Measurements from ENCODE around the gene GALNT2. TPM values are rescaled to one million over a fixed set of nuclear protein-coding genes. Genes with fewer than 3 reads are reported as not detected.

GALNT2 gene
- total and polyA plus RNA-seq, 7 donors = 8.4 to 43.8 (median 37.1) TPM

- Histone ChIP-seq H3K4me3 (no peak overlapping the region), H3K36me3 (peaks cover 0 to 11% (median 0%) of the 10 kb centered on the region in 4 donors), H3K9me3 (no peaks in the 10 kb centered on the region), H3K27ac (no peak overlapping the region), H3K27me3 (no peaks in the 10 kb centered on the region), H3K4me1 (peaks cover 0 to 4% (median 0%) of the 10 kb centered on the region in 4 donors)
- TF ChIP-seq POLR2AphosphoS5 (IDR thresholded peaks at IDR 0.05) (no peak), CTCF (IDR thresholded peaks at IDR 0.05) (no peak)
- 68 to 80% methylated on average over 7 of the region's 7 CpGs for whole genome bisulfite sequencing, 2 donors
- no peak for DNase-seq
- intact Hi-C loops (cut with DNase I) = no loop called here
Observed at GRCh38 chr1:230199034-230199433, 132.0 kb downstream of the GALNT2 start.

GRCh38 chr1:230199554-230199953, 132.5 kb downstream of the GALNT2 start:
- Histone ChIP-seq H3K9me3 (no peaks in the 10 kb centered on the region), H3K27ac (no peak overlapping the region), H3K36me3 (peaks cover 0 to 17% (median 0%) of the 10 kb centered on the region in 4 donors), H3K4me3 (no peak overlapping the region), H3K27me3 (no peaks in the 10 kb centered on the region), H3K4me1 (no peaks in the 10 kb centered on the region)
- TF ChIP-seq EP300 (IDR thresholded peaks at IDR 0.05) (no peak), POLR2A (IDR thresholded peaks at IDR 0.05) (no peak), POLR2AphosphoS5 (IDR thresholded peaks at IDR 0.05) (no peak), CTCF (IDR thresholded peaks at IDR 0.05) (no peak)
- no peak for DNase-seq
- intact Hi-C loops (cut with DNase I) = no loop called here
- 95 to 97% methylated on average over 4 of the region's 4 CpGs for WGBS, 2 donors

GRCh38 chr1:230200276-230200675, 133.2 kb downstream of the GALNT2 start:
- WGBS, 2 donors = 98% methylated on average over 9 of the region's 9 CpGs
- no peak for DNase-seq
- intact Hi-C loops (cut with DNase I) = no loop called here

GRCh38 chr1:230201445-230201844, 134.4 kb downstream of the GALNT2 start:
- intact Hi-C loops (cut with DNase I) = no loop called here
- no peak for TF ChIP-seq EP300 (IDR thresholded peaks at IDR 0.05)
- no peak for TF ChIP-seq POLR2A (IDR thresholded peaks at IDR 0.05)
- no peak for TF ChIP-seq CTCF (IDR thresholded peaks at IDR 0.05)
- no peak for TF ChIP-seq POLR2AphosphoS5 (IDR thresholded peaks at IDR 0.05)
- H3K4me3 ChIP-seq = no peak overlapping the region
- no peaks in the 10 kb centered on the region for H3K27me3 ChIP-seq
- H3K4me1 ChIP-seq = peaks cover 0 to 9% (median 0%) of the 10 kb centered on the region in 4 donors
- H3K27ac ChIP-seq = no peak overlapping the region
- 90 to 92% methylated on average over 9 of the region's 9 CpGs for WGBS, 2 donors
- peaks cover 0 to 31% (median 0%) of the 10 kb centered on the region in 4 donors for H3K36me3 ChIP-seq
- DNase-seq = no peak
- no peaks in the 10 kb centered on the region for H3K9me3 ChIP-seq

More at GRCh38 chr1:230200276-230200675, 133.2 kb downstream of the GALNT2 start:
- Histone ChIP-seq H3K27ac (no peak overlapping the region), H3K9me3 (no peaks in the 10 kb centered on the region), H3K36me3 (peaks cover 0 to 24% (median 0%) of the 10 kb centered on the region in 4 donors), H3K4me3 (no peak overlapping the region), H3K4me1 (peaks cover 0 to under 1% (median 0%) of the 10 kb centered on the region in 4 donors), H3K27me3 (no peaks in the 10 kb centered on the region)
- TF ChIP-seq POLR2AphosphoS5 (IDR thresholded peaks at IDR 0.05) = no peak
- no peak for TF ChIP-seq EP300 (IDR thresholded peaks at IDR 0.05)
- TF ChIP-seq POLR2A (IDR thresholded peaks at IDR 0.05) = no peak
- TF ChIP-seq CTCF (IDR thresholded peaks at IDR 0.05) = no peak

- no peak for TF ChIP-seq CTCF (IDR thresholded peaks at IDR 0.05)
- TF ChIP-seq EP300 (IDR thresholded peaks at IDR 0.05) = no peak
- no peak for TF ChIP-seq POLR2A (IDR thresholded peaks at IDR 0.05)
- no peak for TF ChIP-seq POLR2AphosphoS5 (IDR thresholded peaks at IDR 0.05)
- no peak overlapping the region for H3K4me3 ChIP-seq
- 15 to 54% methylated on average over 3 of the region's 3 CpGs for WGBS, 2 donors
- intact Hi-C loops (cut with DNase I) = no loop called here
- no peaks in the 10 kb centered on the region for H3K27me3 ChIP-seq
- H3K9me3 ChIP-seq = no peaks in the 10 kb centered on the region
- H3K27ac ChIP-seq = no peak overlapping the region
- DNase-seq = no peak
- peaks cover 0 to 9% (median 2%) of the 10 kb centered on the region in 4 donors for H3K4me1 ChIP-seq
- H3K36me3 ChIP-seq = peaks cover 0 to 31% (median 0%) of the 10 kb centered on the region in 4 donors
Observed at GRCh38 chr1:230204842-230205241, 137.8 kb downstream of the GALNT2 start.
